ENCODE measurements around the gene GMNC.

DNA sequence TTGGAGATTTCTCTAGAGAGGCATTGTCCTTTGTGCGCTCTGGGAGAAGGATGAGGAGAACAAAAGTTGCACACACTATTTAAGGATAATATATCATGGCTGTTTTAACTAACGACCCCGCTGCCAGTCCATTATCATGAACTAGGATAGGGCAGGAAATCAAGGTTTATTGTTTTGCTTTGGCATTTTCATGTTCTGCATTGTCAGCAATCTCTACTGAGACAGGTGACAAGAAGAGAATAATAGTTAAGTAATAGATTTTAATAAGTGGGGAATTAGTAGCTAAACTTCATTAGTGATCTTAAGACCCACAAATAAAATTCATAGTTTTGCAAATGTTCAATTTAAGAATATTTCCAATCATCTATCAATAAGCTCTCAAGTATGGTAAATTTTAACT lies 20.6 kb upstream of the GMNC start:
- TF ChIP-seq ELF4 (IDR thresholded peaks at IDR 0.05) = no peak
- TF ChIP-seq PKNOX1 (IDR thresholded peaks at IDR 0.05) = no peak
- no peak for TF ChIP-seq FOXM1 (IDR thresholded peaks at IDR 0.05; ENCODE audit: borderline replicate concordance)
- TF ChIP-seq FOXK2 (IDR thresholded peaks at IDR 0.05) = no peak
- TF ChIP-seq HDGF (IDR thresholded peaks at IDR 0.05; ENCODE audit: borderline replicate concordance) = no peak
- no peak for TF ChIP-seq SP1 (IDR thresholded peaks at IDR 0.05)
- no peak for TF ChIP-seq CTBP1 (IDR thresholded peaks at IDR 0.05; ENCODE audit: borderline replicate concordance)
- TF ChIP-seq SUZ12 (IDR thresholded peaks at IDR 0.05) = no peak
- no peak for TF ChIP-seq FOXA1 (IDR thresholded peaks at IDR 0.05)
- TF ChIP-seq L3MBTL2 (conservative IDR thresholded peaks at IDR 0.05) = no peak
- no peak for TF ChIP-seq TARDBP (IDR thresholded peaks at IDR 0.05)
- no peak for TF ChIP-seq LEF1 (IDR thresholded peaks at IDR 0.05; ENCODE audit: borderline replicate concordance)
- no peak for TF ChIP-seq NFRKB (IDR thresholded peaks at IDR 0.05)

Data from HEK293T (cell line).